ENCODE results near the gene NID1.
"Not testable (repeated sequence)": the region's sequence is repeated elsewhere in the genome, so short reads cannot be mapped to it uniquely, and the experiment has no call there.

Gene NID1

GRCh38 chr1:235933017-235933765 is 131.7 kb downstream of the NID1 start:
- peak; percentile 26 for DNase-seq

DNA sequence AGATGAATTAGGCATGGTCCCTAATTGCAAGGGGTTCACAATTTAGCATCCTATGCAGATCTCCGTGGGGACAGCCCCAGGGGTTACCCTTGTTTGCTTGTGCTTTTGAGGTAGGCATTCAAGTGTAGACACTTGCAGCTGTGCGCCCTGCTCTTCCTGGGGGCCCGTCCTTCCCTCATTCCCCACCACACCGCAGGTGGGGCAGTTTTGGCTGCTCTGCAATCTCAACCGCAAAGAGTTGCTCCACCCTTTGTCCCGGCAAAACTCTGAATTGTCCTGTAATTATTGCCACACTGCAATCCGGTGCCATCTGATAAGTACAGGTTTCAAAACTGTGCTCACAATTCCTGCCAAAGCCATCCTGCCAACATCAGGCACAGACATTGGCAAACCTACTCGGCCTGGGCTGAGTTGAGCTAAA is 132.8 kb downstream of the NID1 start:
- no peak for DNase-seq

DNA sequence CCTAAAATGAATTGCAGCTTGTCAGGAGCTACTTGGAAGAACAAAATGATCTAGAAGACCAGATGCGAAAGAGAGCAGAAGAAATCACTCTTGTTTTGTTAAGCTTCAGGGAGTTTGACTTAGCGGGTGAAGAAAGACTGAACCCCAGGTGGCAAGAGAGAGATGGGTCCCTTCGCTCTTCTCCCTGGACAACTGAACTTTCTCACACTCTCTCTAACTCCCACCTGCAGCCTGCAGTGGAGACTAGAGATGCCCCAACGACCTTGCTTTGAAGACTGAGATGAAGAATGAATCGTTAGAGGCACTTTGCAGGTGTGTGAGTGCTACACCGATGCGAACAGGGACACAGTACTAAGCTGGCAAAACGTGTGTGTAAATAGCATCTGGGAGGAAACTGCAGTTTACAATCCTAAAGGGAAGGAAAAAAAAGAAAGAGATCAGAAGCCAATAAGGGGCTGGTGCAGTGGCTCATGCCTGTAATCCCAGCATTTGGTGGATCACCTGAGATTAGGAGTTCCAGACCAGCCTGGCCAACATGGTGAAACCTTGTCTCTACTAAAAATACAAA is 133.6 kb downstream of the NID1 start:
- DNase-seq, result no peak

GRCh38 chr1:235930543-235930942 is 134.3 kb downstream of the NID1 start:
- DNase-seq, result no peak

DNA sequence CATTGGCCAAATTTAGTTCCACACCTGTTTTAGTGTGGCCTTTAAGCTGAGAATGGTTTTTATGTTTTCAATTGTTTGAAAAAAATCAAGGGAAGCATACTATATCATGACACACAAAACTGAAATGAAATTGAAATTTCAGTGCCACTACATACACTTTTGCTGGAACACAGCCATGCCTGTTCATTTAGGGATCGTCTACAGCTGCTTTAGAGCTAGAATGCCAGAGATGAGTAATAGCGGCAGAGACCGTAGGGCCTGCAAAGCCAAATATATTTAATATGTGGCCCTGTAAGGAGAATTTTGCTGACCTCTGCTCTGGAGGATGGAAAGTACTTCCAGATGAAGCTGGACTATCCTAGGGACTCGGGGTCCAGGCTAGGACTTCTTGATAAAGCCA is 135.7 kb downstream of the NID1 start:
- DNase-seq, result no peak

DNA sequence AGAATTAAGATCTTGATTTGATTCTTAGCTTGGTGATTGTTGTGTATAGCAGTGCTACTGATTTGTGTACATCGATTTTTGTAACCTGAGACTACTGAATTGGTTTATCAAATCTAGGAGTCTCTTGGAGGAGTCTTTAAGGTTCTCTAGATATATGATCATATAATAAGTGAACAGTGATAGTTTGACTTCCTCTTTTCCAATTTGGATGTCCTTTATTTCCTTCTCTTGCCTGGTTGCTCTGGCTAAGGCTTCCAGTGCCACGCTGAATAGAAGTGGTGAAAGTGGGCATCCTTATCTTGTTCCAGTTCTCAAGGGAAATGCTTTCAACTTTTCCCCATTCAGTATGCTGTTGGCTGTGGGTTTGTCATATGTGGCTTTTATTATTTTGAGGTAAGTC is 136.7 kb downstream of the NID1 start:
- DNase-seq, result no peak

GRCh38 chr1:235927551-235927950 is 137.3 kb downstream of the NID1 start:
- not testable (repeated sequence) for DNase-seq

Data from CD4-positive, alpha-beta T cell treated with Interferon gamma for 1 hour (primary cell).